ENCODE measurements around the gene OXLD1. TPM values are rescaled to one million over a fixed set of nuclear protein-coding genes. Genes with fewer than 3 reads are reported as not detected.

The OXLD1 gene
- total RNA-seq, 2 donors from 2014 or later, result 18.0 to 21.2 TPM

- DNase-seq (ENCODE audit: low spot score), result no peak
- intact Hi-C loops (cut with DNase I), result no loop called here
Measured at GRCh38 chr17:81703747-81704654, 37.6 kb upstream of the OXLD1 start.

- intact Hi-C loops (cut with DNase I), result no loop called here
- peak; percentile 98 for DNase-seq (ENCODE audit: low spot score)
Measured at GRCh38 chr17:81702934-81703746, 36.7 kb upstream of the OXLD1 start, which contains the start of gene MRPL12. Gene MRPL12 (plus strand): TSS chr17:81703367. CDS start chr17:81703502, 135 bp downstream.

GRCh38 chr17:81701288-81702071 lies 35.1 kb upstream of the OXLD1 start:
- intact Hi-C loops (cut with DNase I), result no loop called here
- DNase-seq (ENCODE audit: low spot score), result no peak

- intact Hi-C loops (cut with DNase I), result no loop called here
- DNase-seq (ENCODE audit: low spot score), result no peak
Measured at GRCh38 chr17:81700353-81701287, 34.2 kb upstream of the OXLD1 start.

GRCh38 chr17:81697261-81698044 lies 31.0 kb upstream of the OXLD1 start:
- DNase-seq (ENCODE audit: low spot score), result no peak
- intact Hi-C loops (cut with DNase I), result no loop called here

- no peak for DNase-seq (ENCODE audit: low spot score)
- intact Hi-C loops (cut with DNase I), result no loop called here
Measured at GRCh38 chr17:81696218-81696941, 30.0 kb upstream of the OXLD1 start.

- DNase-seq (ENCODE audit: low spot score), result no peak
- intact Hi-C loops (cut with DNase I), result no loop called here
Measured at GRCh38 chr17:81695801-81696200, 29.4 kb upstream of the OXLD1 start.

- no peak for DNase-seq (ENCODE audit: low spot score)
- intact Hi-C loops (cut with DNase I), result no loop called here
Measured at GRCh38 chr17:81695211-81695610, 28.8 kb upstream of the OXLD1 start.

- DNase-seq (ENCODE audit: low spot score), result no peak
- intact Hi-C loops (cut with DNase I), result no loop called here
Measured at GRCh38 chr17:81694810-81695209, 28.4 kb upstream of the OXLD1 start.

GRCh38 chr17:81693509-81694210 lies 27.3 kb upstream of the OXLD1 start:
- intact Hi-C loops (cut with DNase I), result no loop called here
- no peak for DNase-seq (ENCODE audit: low spot score)

GRCh38 chr17:81691608-81692007 lies 25.2 kb upstream of the OXLD1 start:
- intact Hi-C loops (cut with DNase I), result no loop called here
- no peak for DNase-seq (ENCODE audit: low spot score)

GRCh38 chr17:81691196-81691595 lies 24.8 kb upstream of the OXLD1 start:
- intact Hi-C loops (cut with DNase I), result no loop called here

GRCh38 chr17:81690549-81690948 lies 24.1 kb upstream of the OXLD1 start:
- DNase-seq (ENCODE audit: low spot score), result no peak
- intact Hi-C loops (cut with DNase I), result no loop called here

More at GRCh38 chr17:81691196-81691595, 24.8 kb upstream of the OXLD1 start:
- no peak for DNase-seq (ENCODE audit: low spot score)

- intact Hi-C loops (cut with DNase I), result no loop called here
- DNase-seq (ENCODE audit: low spot score), result no peak
Measured at GRCh38 chr17:81690066-81690465, 23.7 kb upstream of the OXLD1 start.

GRCh38 chr17:81688616-81689015 lies 22.2 kb upstream of the OXLD1 start:
- peak; percentile 73 for DNase-seq (ENCODE audit: low spot score)
- intact Hi-C loops (cut with DNase I), result no loop called here

- intact Hi-C loops (cut with DNase I), result no loop called here
- DNase-seq (ENCODE audit: low spot score), result no peak
Measured at GRCh38 chr17:81687770-81688541, 21.6 kb upstream of the OXLD1 start.

Data from posterior vena cava (tissue), 2 donors.